Measurements from ENCODE around the gene SPRED3. TPM values are rescaled to one million over a fixed set of nuclear protein-coding genes. Genes with fewer than 3 reads are reported as not detected.

SPRED3 gene
- total and polyA plus RNA-seq, 2 of the 8 experiments (the other 6 are each of a cell fraction or from before 2014, with no cell fraction given) = 8.1 to 10.3 TPM

- TF ChIP-seq RAD21 (IDR thresholded peaks at IDR 0.05 in 1 of 2, conservative IDR thresholded peaks at IDR 0.05 in 1 of 2; ENCODE audit: low read depth in 2 of 2, low read length in 2 of 2) = no peak
- TF ChIP-seq SP2 (IDR thresholded peaks at IDR 0.05; ENCODE audit: low read length) = no peak
- TF ChIP-seq BRCA1 (IDR thresholded peaks at IDR 0.05; ENCODE audit: low read depth, low read length) = no peak
- TF ChIP-seq EGR1 (IDR thresholded peaks at IDR 0.05; ENCODE audit: borderline replicate concordance, low read depth, low read length) = no peak
These were observed 11.9 kb downstream of the SPRED3 start (continued) for GRCh38 chr19:38400361-38400760.
